Suprapubic skin (tissue), 4 donors: Measurements from ENCODE around the gene ASNSD1. TPM values are rescaled to one million over a fixed set of nuclear protein-coding genes. Genes with fewer than 3 reads are reported as not detected.
"Not testable (repeated sequence)": the region's sequence is repeated elsewhere in the genome, so short reads cannot be mapped to it uniquely, and the experiment has no call there.

Experiments used
- DNase-seq, 2 donors: peaks; one replicate each; pipeline ENCODE4 v3.0.0-alpha.2; 2019; ENCODE audit warnings: low spot score in 2 of 2
- H3K27ac ChIP-seq: fragments of 200-600 bp; sonication (generic); one replicate; pipeline ENCODE4 v1.5.1; 2019
- H3K27me3 ChIP-seq: fragments of 200-600 bp; sonication (generic); one replicate; pipeline ENCODE4 v1.5.1; 2019
- H3K36me3 ChIP-seq: fragments of 200-600 bp; sonication (generic); one replicate; pipeline ENCODE4 v1.5.1; 2019
- H3K4me1 ChIP-seq: fragments of 200-600 bp; sonication (generic); one replicate; pipeline ENCODE4 v1.5.1; 2019
- H3K4me3 ChIP-seq: fragments of 200-600 bp; sonication (generic); one replicate; pipeline ENCODE4 v1.5.1; 2019; ENCODE audit warnings: mild to moderate bottlenecking
- H3K9me3 ChIP-seq: fragments of 200-600 bp; sonication (generic); one replicate; pipeline ENCODE4 v1.5.1; 2019
- CTCF ChIP-seq, 2 donors: fragments of 200-600 bp in 1 of 2; fragments of 450-650 bp in 1 of 2; sonication (generic) in 1 of 2; IDR thresholded peaks; one replicate each; pipeline ENCODE4 v1.5.1; 2016 to 2019; ENCODE audit warnings: antibody characterized with exemption in 2 of 2, mild to moderate bottlenecking in 1 of 2, moderate library complexity in 1 of 2
- EP300 ChIP-seq: sonication (generic); formaldehyde crosslinking; IDR thresholded peaks from one replicate; pipeline ENCODE4 v1.6.1; 2017; ENCODE audit warnings: antibody characterized with exemption
- POLR2A ChIP-seq, 2 donors: fragments of 450-650 bp; IDR thresholded peaks; one replicate each; pipeline ENCODE4 v1.6.1; 2017; ENCODE audit warnings: antibody characterized with exemption in 2 of 2, mild to moderate bottlenecking in 2 of 2, moderate library complexity in 2 of 2
- POLR2AphosphoS5 ChIP-seq, 3 donors: sonication (generic); formaldehyde crosslinking; IDR thresholded peaks; one replicate each; pipeline ENCODE4 v1.6.1; 2017; ENCODE audit warnings: antibody characterized with exemption in 3 of 3
- WGBS: methylation state at CpG from one replicate; pipeline ENCODE4 v1.1.5; 2018; 5-methylcytosine and 5-hydroxymethylcytosine counted together
- total RNA-seq, 4 donors: library from RNA; depleted of rRNA; stranded (reverse); fragments of >200 nt; gene quantifications; one replicate each; pipeline ENCODE4 v1.1.0, GENCODE V29; 2016

ASNSD1 gene
- total RNA-seq, 4 donors from 2014 or later: 27.9 to 34.8 (median 31.7) TPM

- TF ChIP-seq EP300: no peak
- no peak for TF ChIP-seq POLR2AphosphoS5 (IDR thresholded peaks at IDR 0.05)
- TF ChIP-seq CTCF (IDR thresholded peaks at IDR 0.05): no peak
- TF ChIP-seq POLR2A (IDR thresholded peaks at IDR 0.05): no peak
- H3K27ac ChIP-seq: no peak overlapping the region
- WGBS: 96% methylated on average over 1 of the region's 1 CpG
- no peaks in the 10 kb centered on the region for H3K36me3 ChIP-seq
- no peaks in the 10 kb centered on the region for H3K27me3 ChIP-seq
- peaks cover 9% of the 10 kb centered on the region for H3K4me1 ChIP-seq
- H3K9me3 ChIP-seq: no peaks in the 10 kb centered on the region
- no peak overlapping the region for H3K4me3 ChIP-seq
- DNase-seq: no peak
These were observed 19.9 kb downstream of the ASNSD1 start for GRCh38 chr2:189681203-189681602.

GRCh38 chr2:189681903-189682302, 20.6 kb downstream of the ASNSD1 start:
- Histone ChIP-seq H3K36me3 (no peaks in the 10 kb centered on the region), H3K27me3 (no peaks in the 10 kb centered on the region), H3K27ac (no peak overlapping the region), H3K4me3 (no peak overlapping the region), H3K4me1 (peaks cover 9% of the 10 kb centered on the region), H3K9me3 (no peaks in the 10 kb centered on the region)
- no peak for DNase-seq
- TF ChIP-seq POLR2AphosphoS5 (IDR thresholded peaks at IDR 0.05): no peak
- TF ChIP-seq POLR2A (IDR thresholded peaks at IDR 0.05): no peak
- TF ChIP-seq EP300: no peak
- TF ChIP-seq CTCF (IDR thresholded peaks at IDR 0.05): no peak

- no peak for TF ChIP-seq EP300
- TF ChIP-seq CTCF (IDR thresholded peaks at IDR 0.05): no peak
- TF ChIP-seq POLR2A (IDR thresholded peaks at IDR 0.05): no peak
- TF ChIP-seq POLR2AphosphoS5 (IDR thresholded peaks at IDR 0.05): no peak
These were observed 22.1 kb downstream of the ASNSD1 start for GRCh38 chr2:189683348-189683747.

GRCh38 chr2:189684811-189685210, 23.6 kb downstream of the ASNSD1 start:
- H3K4me3 ChIP-seq: no peak overlapping the region
- H3K9me3 ChIP-seq: no peaks in the 10 kb centered on the region
- no peak for DNase-seq
- no peak for TF ChIP-seq POLR2A (IDR thresholded peaks at IDR 0.05)
- TF ChIP-seq CTCF (IDR thresholded peaks at IDR 0.05): no peak
- no peak for TF ChIP-seq EP300
- TF ChIP-seq POLR2AphosphoS5 (IDR thresholded peaks at IDR 0.05): no peak
- peaks cover 9% of the 10 kb centered on the region for H3K4me1 ChIP-seq
- WGBS: 79% methylated on average over 1 of the region's 1 CpG
- H3K36me3 ChIP-seq: no peaks in the 10 kb centered on the region
- H3K27me3 ChIP-seq: no peaks in the 10 kb centered on the region
- no peak overlapping the region for H3K27ac ChIP-seq

More at GRCh38 chr2:189683348-189683747, 22.1 kb downstream of the ASNSD1 start:
- H3K27ac ChIP-seq: no peak overlapping the region
- H3K9me3 ChIP-seq: no peaks in the 10 kb centered on the region
- no CpG with 5 or more reads among the region's 1 CpG for WGBS
- no peak overlapping the region for H3K4me3 ChIP-seq
- peaks cover 9% of the 10 kb centered on the region for H3K4me1 ChIP-seq
- no peak for DNase-seq
- H3K36me3 ChIP-seq: no peaks in the 10 kb centered on the region
- H3K27me3 ChIP-seq: no peaks in the 10 kb centered on the region

GRCh38 chr2:189685540-189686229, 24.4 kb downstream of the ASNSD1 start:
- Histone ChIP-seq H3K27me3 (no peaks in the 10 kb centered on the region), H3K4me3 (no peak overlapping the region), H3K4me1 (peaks cover 9% of the 10 kb centered on the region), H3K9me3 (no peaks in the 10 kb centered on the region), H3K27ac (no peak overlapping the region), H3K36me3 (no peaks in the 10 kb centered on the region)
- TF ChIP-seq CTCF (IDR thresholded peaks at IDR 0.05): no peak
- no peak for TF ChIP-seq POLR2AphosphoS5 (IDR thresholded peaks at IDR 0.05)
- TF ChIP-seq EP300: no peak
- TF ChIP-seq POLR2A (IDR thresholded peaks at IDR 0.05): no peak
- 66% methylated on average over 2 of the region's 2 CpGs for WGBS
- no peak for DNase-seq

- not testable (repeated sequence) for H3K27ac ChIP-seq, H3K9me3 ChIP-seq, H3K27me3 ChIP-seq, H3K4me1 ChIP-seq, H3K4me3 ChIP-seq, DNase-seq, H3K36me3 ChIP-seq
- 97% methylated on average over 1 of the region's 1 CpG for WGBS
These were observed 26.5 kb downstream of the ASNSD1 start for GRCh38 chr2:189687796-189688195.
